ENCODE data around the gene CDKAL1.
"Not testable (repeated sequence)": the region's sequence is repeated elsewhere in the genome, so short reads cannot be mapped to it uniquely, and the experiment has no call there.

CDKAL1 gene

DNA sequence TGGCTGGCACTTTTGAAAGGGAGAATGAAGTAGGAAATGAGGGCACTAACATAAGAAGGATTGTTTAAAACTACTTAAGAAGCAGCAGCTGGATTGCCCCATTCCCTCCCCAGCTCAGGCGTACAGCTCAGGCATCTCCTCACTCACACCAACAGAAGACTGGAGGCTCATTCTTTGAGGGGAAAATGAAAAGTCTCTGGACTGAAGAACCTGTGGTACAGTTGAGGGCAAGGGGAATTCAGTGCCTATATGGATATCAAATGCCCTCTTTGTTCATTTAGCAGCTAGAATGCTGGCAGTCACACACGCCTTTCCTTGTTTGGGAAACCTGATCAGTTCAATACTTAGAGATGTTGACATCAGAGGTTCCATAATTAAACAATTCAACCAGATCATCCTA, 557.2 kb downstream of the CDKAL1 start:
- WGBS (ENCODE audit: insufficient coverage), result 100% methylated on average over 2 of the region's 2 CpGs
- no peaks in the 10 kb centered on the region for H3K9me3 ChIP-seq (ENCODE audit: control extremely low read depth in 1 of 5, control insufficient read depth in 4 of 5, insufficient read depth in 2 of 5, low read depth in 1 of 5, low read length in 4 of 5)
- ChIA-PET POLR2A (no interaction called here), CTCF (no interaction called here)
- no peak overlapping the region for H3K4me3 ChIP-seq (ENCODE audit: control insufficient read depth in 1 of 7, extremely low read depth in 1 of 7, insufficient read depth in 4 of 7, low read depth in 2 of 7, low read length in 6 of 7)
- no peak for DNase-seq
- no peak overlapping the region for H3K27ac ChIP-seq (ENCODE audit: insufficient read depth in 1 of 2, low read depth in 1 of 2, low read length in 2 of 2, poor library complexity in 1 of 2, severe bottlenecking in 2 of 2)
- H3K27me3 ChIP-seq (replicated peaks in 2 of 5; ENCODE audit: control insufficient read depth in 4 of 5, insufficient read depth in 5 of 5, low read length in 4 of 5), result no peaks in the 10 kb centered on the region
- H3K4me1 ChIP-seq (ENCODE audit: control extremely low read depth in 1 of 4, control insufficient read depth in 4 of 4, insufficient read depth in 4 of 4, low read length in 3 of 4), result no peaks in the 10 kb centered on the region
- H3K36me3 ChIP-seq (ENCODE audit: control insufficient read depth in 4 of 4, insufficient read depth in 4 of 4, low read length in 3 of 4), result no peaks in the 10 kb centered on the region

DNA sequence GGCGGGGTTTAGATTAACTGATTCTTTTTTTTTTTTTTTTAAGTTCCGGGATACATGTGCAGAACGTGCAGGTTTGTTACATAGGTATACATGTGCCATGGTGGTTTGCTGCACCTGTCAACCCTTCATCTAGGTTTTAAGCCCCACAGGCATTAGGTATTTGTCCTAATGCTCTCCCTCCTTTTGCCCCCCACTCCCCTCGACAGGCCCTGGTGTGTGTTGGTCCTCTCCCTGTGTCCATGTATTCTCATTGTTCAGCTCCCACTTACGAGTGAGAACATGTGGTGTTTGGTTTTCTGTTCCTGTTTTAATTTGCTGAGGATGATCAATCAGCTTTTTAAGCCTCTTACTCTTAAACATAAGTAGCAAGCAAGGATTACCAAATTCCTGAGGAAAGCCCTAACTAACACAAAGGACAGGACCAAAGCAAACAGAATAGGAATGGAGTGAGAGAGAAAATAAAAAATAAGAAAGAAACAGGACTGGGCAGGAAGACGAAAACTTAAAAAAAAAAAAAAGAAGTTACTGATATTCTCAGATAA, 558.0 kb downstream of the CDKAL1 start:
- H3K27me3 ChIP-seq (replicated peaks in 2 of 5; ENCODE audit: control insufficient read depth in 4 of 5, insufficient read depth in 5 of 5, low read length in 4 of 5); CTCF ChIA-PET; H3K27ac ChIP-seq (ENCODE audit: insufficient read depth in 1 of 2, low read depth in 1 of 2, low read length in 2 of 2, poor library complexity in 1 of 2, severe bottlenecking in 2 of 2); H3K4me1 ChIP-seq (ENCODE audit: control extremely low read depth in 1 of 4, control insufficient read depth in 4 of 4, insufficient read depth in 4 of 4, low read length in 3 of 4); DNase-seq; POLR2A ChIA-PET; H3K4me3 ChIP-seq (ENCODE audit: control insufficient read depth in 1 of 7, extremely low read depth in 1 of 7, insufficient read depth in 4 of 7, low read depth in 2 of 7, low read length in 6 of 7); H3K36me3 ChIP-seq (ENCODE audit: control insufficient read depth in 4 of 4, insufficient read depth in 4 of 4, low read length in 3 of 4); H3K9me3 ChIP-seq (ENCODE audit: control extremely low read depth in 1 of 5, control insufficient read depth in 4 of 5, insufficient read depth in 2 of 5, low read depth in 1 of 5, low read length in 4 of 5): not testable (repeated sequence)
- no CpG with 5 or more reads among the region's 6 CpGs for WGBS (ENCODE audit: insufficient coverage)

DNA sequence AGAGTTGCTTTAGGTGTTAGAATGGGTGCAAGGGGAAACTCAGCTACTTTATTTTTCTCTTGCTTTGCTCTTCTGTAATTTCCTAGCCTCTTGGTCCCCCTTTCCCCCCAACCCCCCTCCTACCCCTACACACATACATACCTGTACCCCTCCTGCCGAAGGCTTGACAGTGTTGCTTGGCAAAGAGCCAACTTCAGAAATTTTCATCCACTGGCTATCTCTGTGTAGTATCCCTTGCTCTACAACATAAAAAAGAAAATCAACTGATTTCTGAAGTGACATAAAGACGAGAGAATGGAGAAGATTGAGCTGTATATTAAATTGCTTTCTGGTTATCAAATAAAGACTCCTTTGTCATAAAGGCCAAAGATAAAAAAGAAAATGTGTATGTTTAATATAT, 561.2 kb downstream of the CDKAL1 start:
- Histone ChIP-seq H3K27me3 (replicated peaks in 2 of 5; ENCODE audit: control insufficient read depth in 4 of 5, insufficient read depth in 5 of 5, low read length in 4 of 5) (no peaks in the 10 kb centered on the region), H3K4me1 (ENCODE audit: control extremely low read depth in 1 of 4, control insufficient read depth in 4 of 4, insufficient read depth in 4 of 4, low read length in 3 of 4) (peaks cover 0 to 10% (median 7%) of the 10 kb centered on the region in 4 experiments), H3K27ac (ENCODE audit: insufficient read depth in 1 of 2, low read depth in 1 of 2, low read length in 2 of 2, poor library complexity in 1 of 2, severe bottlenecking in 2 of 2) (no peak overlapping the region), H3K9me3 (ENCODE audit: control extremely low read depth in 1 of 5, control insufficient read depth in 4 of 5, insufficient read depth in 2 of 5, low read depth in 1 of 5, low read length in 4 of 5) (no peaks in the 10 kb centered on the region), H3K4me3 (ENCODE audit: control insufficient read depth in 1 of 7, extremely low read depth in 1 of 7, insufficient read depth in 4 of 7, low read depth in 2 of 7, low read length in 6 of 7) (no peak overlapping the region), H3K36me3 (ENCODE audit: control insufficient read depth in 4 of 4, insufficient read depth in 4 of 4, low read length in 3 of 4) (no peaks in the 10 kb centered on the region)
- POLR2A ChIA-PET, result no interaction called here
- no CpG with 5 or more reads among the region's 2 CpGs for WGBS (ENCODE audit: insufficient coverage)
- CTCF ChIA-PET, result no interaction called here
- no peak for DNase-seq

DNA sequence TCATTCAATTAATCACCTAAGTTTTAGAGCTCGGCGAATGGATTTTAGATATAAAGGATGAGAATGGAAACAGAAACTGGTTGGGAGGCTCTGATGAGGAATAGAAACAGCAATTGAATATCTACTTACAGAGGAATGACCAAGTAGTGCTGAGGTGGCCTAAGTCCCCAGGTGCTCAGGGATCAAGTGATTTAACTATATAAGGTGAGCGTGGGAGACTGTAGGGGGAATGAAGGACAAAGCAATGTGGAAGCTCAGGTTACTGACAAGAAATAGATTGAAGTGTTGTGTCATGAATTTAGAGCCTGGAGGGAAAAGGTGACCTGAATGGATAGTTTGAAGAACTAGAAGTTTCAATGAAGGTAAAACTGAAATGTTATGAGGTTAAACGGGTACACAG, 563.9 kb downstream of the CDKAL1 start:
- CTCF ChIA-PET, result interaction anchor here (1.4 kb wide), 1 partner anchor 20 kb away, joined by 3 read pairs; no protein-coding TSS in a partner anchor
- Histone ChIP-seq H3K4me3 (ENCODE audit: control insufficient read depth in 1 of 7, extremely low read depth in 1 of 7, insufficient read depth in 4 of 7, low read depth in 2 of 7, low read length in 6 of 7) (no peak overlapping the region), H3K27me3 (replicated peaks in 2 of 5; ENCODE audit: control insufficient read depth in 4 of 5, insufficient read depth in 5 of 5, low read length in 4 of 5) (no peaks in the 10 kb centered on the region), H3K36me3 (ENCODE audit: control insufficient read depth in 4 of 4, insufficient read depth in 4 of 4, low read length in 3 of 4) (no peaks in the 10 kb centered on the region), H3K9me3 (ENCODE audit: control extremely low read depth in 1 of 5, control insufficient read depth in 4 of 5, insufficient read depth in 2 of 5, low read depth in 1 of 5, low read length in 4 of 5) (no peaks in the 10 kb centered on the region), H3K4me1 (ENCODE audit: control extremely low read depth in 1 of 4, control insufficient read depth in 4 of 4, insufficient read depth in 4 of 4, low read length in 3 of 4) (peaks cover 0 to 11% (median 7%) of the 10 kb centered on the region in 4 experiments), H3K27ac (ENCODE audit: insufficient read depth in 1 of 2, low read depth in 1 of 2, low read length in 2 of 2, poor library complexity in 1 of 2, severe bottlenecking in 2 of 2) (no peak overlapping the region)
- DNase-seq, result no peak
- WGBS (ENCODE audit: insufficient coverage), result 96% methylated on average over 4 of the region's 4 CpGs
- POLR2A ChIA-PET, result no interaction called here

DNA sequence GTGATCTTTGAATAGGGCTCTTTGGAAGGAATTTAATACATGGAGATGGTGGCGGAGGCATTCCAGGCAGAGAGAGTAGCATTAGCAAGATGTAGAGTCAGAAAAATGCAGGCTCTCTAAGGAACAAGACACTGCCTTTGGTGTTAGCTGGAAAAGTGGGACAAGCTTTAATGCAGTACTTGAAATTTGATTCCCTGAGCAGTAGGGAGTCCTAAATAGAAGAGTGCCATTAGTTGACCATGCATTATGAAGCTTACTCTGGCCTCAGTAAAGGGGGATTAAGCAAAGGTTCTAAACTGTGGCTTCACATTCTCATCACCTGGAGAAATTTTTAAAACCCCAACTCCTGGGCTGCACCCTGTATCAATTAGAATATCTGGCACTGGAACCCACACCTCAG, 564.5 kb downstream of the CDKAL1 start:
- Histone ChIP-seq H3K36me3 (ENCODE audit: control insufficient read depth in 4 of 4, insufficient read depth in 4 of 4, low read length in 3 of 4) (no peaks in the 10 kb centered on the region), H3K9me3 (ENCODE audit: control extremely low read depth in 1 of 5, control insufficient read depth in 4 of 5, insufficient read depth in 2 of 5, low read depth in 1 of 5, low read length in 4 of 5) (no peaks in the 10 kb centered on the region), H3K27ac (ENCODE audit: insufficient read depth in 1 of 2, low read depth in 1 of 2, low read length in 2 of 2, poor library complexity in 1 of 2, severe bottlenecking in 2 of 2) (no peak overlapping the region), H3K4me3 (ENCODE audit: control insufficient read depth in 1 of 7, extremely low read depth in 1 of 7, insufficient read depth in 4 of 7, low read depth in 2 of 7, low read length in 6 of 7) (no peak overlapping the region), H3K27me3 (replicated peaks in 2 of 5; ENCODE audit: control insufficient read depth in 4 of 5, insufficient read depth in 5 of 5, low read length in 4 of 5) (no peaks in the 10 kb centered on the region), H3K4me1 (ENCODE audit: control extremely low read depth in 1 of 4, control insufficient read depth in 4 of 4, insufficient read depth in 4 of 4, low read length in 3 of 4) (peaks cover 0 to 11% (median 7%) of the 10 kb centered on the region in 4 experiments)
- ChIA-PET CTCF (interaction anchor here (1.4 kb wide), 1 partner anchor 21 kb away, joined by 3 read pairs; no protein-coding TSS in a partner anchor), POLR2A (no interaction called here)
- WGBS (ENCODE audit: insufficient coverage), result 83% methylated on average over 1 of the region's 1 CpG
- no peak for DNase-seq

DNA sequence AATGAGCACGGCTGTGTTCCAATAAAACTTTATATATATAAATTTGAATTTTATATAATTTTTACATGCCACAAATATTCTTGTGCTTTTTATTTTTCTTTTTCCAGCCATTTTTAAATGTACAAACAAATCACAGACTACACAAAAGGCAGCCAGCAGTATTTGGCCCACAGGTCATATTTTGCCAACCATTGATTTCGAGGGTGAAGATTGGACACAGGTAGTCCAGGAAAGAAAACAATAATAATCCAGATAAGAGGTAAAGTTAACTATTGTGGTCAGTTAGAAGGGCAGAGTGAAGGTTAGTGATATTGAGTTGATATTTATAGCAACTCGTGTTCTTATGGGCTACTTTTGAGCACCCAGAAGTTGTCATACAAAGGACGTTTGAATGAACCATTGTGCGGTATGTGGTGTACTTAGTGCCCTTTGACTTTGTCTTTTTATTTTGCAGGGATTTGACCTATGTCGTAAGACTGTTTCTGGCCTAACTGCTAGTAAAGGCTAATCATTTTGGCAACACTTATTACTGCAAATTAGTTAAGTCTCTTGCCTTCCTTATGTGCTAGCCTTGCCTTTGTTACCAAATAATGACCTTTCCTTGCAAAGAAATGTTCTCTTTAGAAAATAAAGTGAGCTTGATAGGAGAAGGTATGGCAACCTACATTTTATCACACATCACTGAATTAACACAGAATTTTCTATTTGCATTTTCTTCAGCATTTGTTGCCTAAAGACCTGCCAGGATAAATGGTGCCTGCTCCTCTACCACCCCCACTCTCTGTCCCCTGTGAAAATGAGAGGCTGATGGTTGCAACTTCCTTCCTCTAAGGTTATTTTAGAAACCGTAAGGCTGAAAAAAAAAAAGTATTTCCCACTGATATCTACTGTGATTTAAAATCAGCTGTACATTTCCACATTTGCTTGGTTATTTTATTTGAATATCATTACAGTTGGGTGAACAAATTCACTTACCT, 565.4 kb downstream of the CDKAL1 start:
- ChIA-PET POLR2A (no interaction called here), CTCF (interaction anchor here (0.6 kb wide), 1 partner anchor 69 kb away, joined by 3 read pairs; no protein-coding TSS in a partner anchor)
- H3K4me1 ChIP-seq (ENCODE audit: control extremely low read depth in 1 of 4, control insufficient read depth in 4 of 4, insufficient read depth in 4 of 4, low read length in 3 of 4), result peaks cover 0 to 11% (median 7%) of the 10 kb centered on the region in 4 experiments
- H3K9me3 ChIP-seq (ENCODE audit: control extremely low read depth in 1 of 5, control insufficient read depth in 4 of 5, insufficient read depth in 2 of 5, low read depth in 1 of 5, low read length in 4 of 5), result no peaks in the 10 kb centered on the region
- H3K36me3 ChIP-seq (ENCODE audit: control insufficient read depth in 4 of 4, insufficient read depth in 4 of 4, low read length in 3 of 4), result no peaks in the 10 kb centered on the region
- WGBS (ENCODE audit: insufficient coverage), result 100% methylated on average over 3 of the region's 7 CpGs
- DNase-seq, result peak in 2 of 3 donors; percentile 13 to 19
- no peak overlapping the region for H3K27ac ChIP-seq (ENCODE audit: insufficient read depth in 1 of 2, low read depth in 1 of 2, low read length in 2 of 2, poor library complexity in 1 of 2, severe bottlenecking in 2 of 2)
- no peaks in the 10 kb centered on the region for H3K27me3 ChIP-seq (replicated peaks in 2 of 5; ENCODE audit: control insufficient read depth in 4 of 5, insufficient read depth in 5 of 5, low read length in 4 of 5)
- no peak overlapping the region for H3K4me3 ChIP-seq (ENCODE audit: control insufficient read depth in 1 of 7, extremely low read depth in 1 of 7, insufficient read depth in 4 of 7, low read depth in 2 of 7, low read length in 6 of 7)

DNA sequence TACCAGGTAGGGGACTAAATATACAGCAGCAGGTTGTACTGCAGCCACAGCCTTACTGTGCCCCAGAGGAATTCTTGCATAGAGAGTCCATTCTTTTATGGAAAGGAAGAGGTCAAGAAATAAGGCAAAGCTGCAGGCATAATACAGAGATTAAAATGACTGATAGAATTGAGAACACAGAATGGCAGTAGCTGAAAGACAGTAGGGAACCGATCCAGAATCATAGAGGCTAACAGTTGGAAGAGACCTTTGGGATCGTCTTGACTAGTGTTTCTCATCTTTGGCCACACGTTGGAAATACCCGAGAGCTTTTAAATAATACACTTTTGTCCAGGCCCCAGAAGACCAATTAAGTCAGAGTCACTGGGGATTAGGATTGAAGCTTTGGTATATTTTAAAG, 566.7 kb downstream of the CDKAL1 start:
- ChIA-PET CTCF (no interaction called here), POLR2A (no interaction called here)
- H3K27ac ChIP-seq (ENCODE audit: insufficient read depth in 1 of 2, low read depth in 1 of 2, low read length in 2 of 2, poor library complexity in 1 of 2, severe bottlenecking in 2 of 2), result no peak overlapping the region
- no peak overlapping the region for H3K4me3 ChIP-seq (ENCODE audit: control insufficient read depth in 1 of 7, extremely low read depth in 1 of 7, insufficient read depth in 4 of 7, low read depth in 2 of 7, low read length in 6 of 7)
- H3K4me1 ChIP-seq (ENCODE audit: control extremely low read depth in 1 of 4, control insufficient read depth in 4 of 4, insufficient read depth in 4 of 4, low read length in 3 of 4), result peaks cover 0 to 11% (median 7%) of the 10 kb centered on the region in 4 experiments
- DNase-seq, result no peak
- H3K9me3 ChIP-seq (ENCODE audit: control extremely low read depth in 1 of 5, control insufficient read depth in 4 of 5, insufficient read depth in 2 of 5, low read depth in 1 of 5, low read length in 4 of 5), result no peaks in the 10 kb centered on the region
- WGBS (ENCODE audit: insufficient coverage), result 100% methylated on average over 3 of the region's 4 CpGs
- no peaks in the 10 kb centered on the region for H3K36me3 ChIP-seq (ENCODE audit: control insufficient read depth in 4 of 4, insufficient read depth in 4 of 4, low read length in 3 of 4)
- H3K27me3 ChIP-seq (replicated peaks in 2 of 5; ENCODE audit: control insufficient read depth in 4 of 5, insufficient read depth in 5 of 5, low read length in 4 of 5), result no peaks in the 10 kb centered on the region

Measured in common myeloid progenitor, CD34-positive (primary cell).